Pancreas (tissue), 10 donors: Measurements from ENCODE around the gene CHST11. TPM values are rescaled to one million over a fixed set of nuclear protein-coding genes. Genes with fewer than 3 reads are reported as not detected.

Experiments used
- ATAC-seq, 4 donors: fragments of 200-7000 bp; cut with Tn5 transposase; one replicate each; pipeline versions ENCODE4 v1.8.0 to v1.9.1; 2020; ENCODE audit warnings: mild to moderate bottlenecking in 4 of 4, moderate library complexity in 4 of 4
- DNase-seq, 6 donors: peaks; one replicate each; pipeline ENCODE4 v3.0.0-alpha.2; 2020
- FAIRE-seq: peaks from 2 replicates; lab custom pipeline; 2012; peaks lifted over from hg19 to GRCh38; lab: Jason Lieb, UNC
- H3K27ac ChIP-seq, 4 donors: fragments of 200-600 bp; sonication (generic); 1 replicate in 3 of 4; 2 replicates in 1 of 4; pipeline versions ENCODE4 v1.5.0 to v1.8.0; 2020
- H3K27me3 ChIP-seq, 4 donors: fragments of 200-600 bp; one replicate each; pipeline ENCODE4 v1.8.0; 2021
- H3K36me3 ChIP-seq, 3 donors: fragments of 200-600 bp; sonication (generic) in 1 of 3; one replicate each; pipeline versions ENCODE4 v1.5.0 to v1.8.0; 2020 to 2021
- H3K4me1 ChIP-seq, 3 donors: fragments of 200-600 bp; one replicate each; pipeline ENCODE4 v1.8.0; 2021
- H3K4me3 ChIP-seq, 4 donors: fragments of 200-600 bp; sonication (generic) in 2 of 4; one replicate each; pipeline versions ENCODE4 v1.5.0 to v1.8.0; 2020 to 2021
- H3K9me3 ChIP-seq, 4 donors: fragments of 200-600 bp; one replicate each; pipeline ENCODE4 v1.8.0; 2021
- WGBS, 2 donors: extraction: QIAGEN DNeasy Blood & Tissue Kit; methylation state at CpG; one replicate each; pipeline ENCODE4 v1.1.7; 2013; 5-methylcytosine and 5-hydroxymethylcytosine counted together
- intact Hi-C, 3 donors: fragments of 100-400 bp; cut with DNase I; formaldehyde crosslinking; loops; one replicate each; pipeline versions ENCODE4 v1.11.1 to v1.14.2; 2022
- polyA plus RNA-seq, 2 donors: library from polyadenylated mRNA; stranded (reverse); fragments of 200-250 nt; gene quantifications; one replicate each; pipeline ENCODE4 v1.2.3, GENCODE V29; 2013
- total RNA-seq, 6 donors: library from RNA; stranded (reverse); fragmentation: NEBNext Ultra II Directional in 4 of 6; extraction: Animal tissue kit (Norgen Biotek cat#: 25700) in 4 of 6; gene quantifications; one replicate each; pipeline versions ENCODE4 v1.2.1 to v1.2.4, GENCODE V29; 2021 to 2023
- TF ChIP-seq, protein P1 (sequence below), 4 donors: fragments of 200-600 bp; sonication (generic) in 3 of 4; IDR thresholded peaks; one replicate each; pipeline versions ENCODE4 v1.5.0 to v1.8.0; 2021; ENCODE audit warnings: antibody characterized with exemption in 4 of 4
- donor health status: healthy with polysubstance abuse.
- donor health status: DM: no; HTN: no; CAD: no; lungs with moderate emphysema.
- donor health status: DM: no; HTN: no; CAD: no.
- donor health status: control.
- donor health status: control.
- donor health status: Bipolar disorder and iron deficiency.
- donor health status: DM: yes; HTN: yes; CAD: no.
- donor health status: DM: no; HTN: no; CAD: no.
- donor health status: DM: no; HTN: no; CAD: no.
- donor health status: DM: yes; HTN: yes; CAD: no.

Gene CHST11
- total and polyA plus RNA-seq, 8 donors = 1.1 to 14.8 (median 7.8) TPM

DNA sequence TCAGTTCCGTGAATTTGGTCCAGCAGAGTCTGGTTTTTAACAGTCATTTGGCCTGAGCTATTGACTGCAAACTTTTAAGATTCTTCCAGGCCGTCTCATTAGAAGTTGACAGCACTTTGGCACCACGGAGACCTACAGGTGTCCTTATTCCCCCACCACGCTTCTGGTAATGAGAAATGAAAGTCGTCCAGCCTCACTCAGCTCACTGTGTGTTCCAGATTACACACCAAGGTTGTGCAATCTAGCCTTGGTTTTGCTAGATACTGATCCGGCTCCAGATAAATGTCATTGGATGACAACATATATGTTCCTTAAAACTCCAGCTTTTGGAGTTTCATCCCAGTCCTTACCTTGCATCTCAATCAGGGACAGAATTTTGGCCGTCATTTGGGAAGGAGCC is 210.4 kb downstream of the CHST11 start:
- no peak for FAIRE-seq

DNA sequence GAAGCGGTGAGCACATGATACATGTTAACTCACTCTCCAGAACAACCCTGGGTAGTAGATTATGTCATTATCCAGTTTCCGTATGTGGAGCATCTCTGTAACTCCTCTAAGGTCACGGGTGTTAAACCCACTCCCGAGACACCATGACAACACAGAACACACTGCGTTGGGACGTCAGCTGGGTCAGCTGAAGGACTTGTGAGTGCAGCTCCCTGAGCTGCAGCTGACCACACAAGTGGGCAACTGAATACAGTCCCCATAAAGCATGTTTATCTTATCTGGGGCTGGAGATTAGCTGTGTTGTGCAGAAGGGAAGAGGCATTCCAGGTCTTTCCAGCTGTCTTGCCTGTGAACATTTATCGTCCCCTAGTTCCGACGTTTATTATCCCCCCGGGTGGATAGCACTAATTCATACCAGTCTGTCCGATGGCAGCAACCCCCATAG is 211.5 kb downstream of the CHST11 start:
- FAIRE-seq = no peak
- H3K9me3 ChIP-seq = no peaks in the 10 kb centered on the region
- intact Hi-C loops = no loop called here
- peaks cover 17 to 49% (median 29%) of the 10 kb centered on the region in 3 donors for H3K4me1 ChIP-seq
- ATAC-seq = peak in 2 of 4 donors; percentile 2 to 4
- TF ChIP-seq, protein P1, sequence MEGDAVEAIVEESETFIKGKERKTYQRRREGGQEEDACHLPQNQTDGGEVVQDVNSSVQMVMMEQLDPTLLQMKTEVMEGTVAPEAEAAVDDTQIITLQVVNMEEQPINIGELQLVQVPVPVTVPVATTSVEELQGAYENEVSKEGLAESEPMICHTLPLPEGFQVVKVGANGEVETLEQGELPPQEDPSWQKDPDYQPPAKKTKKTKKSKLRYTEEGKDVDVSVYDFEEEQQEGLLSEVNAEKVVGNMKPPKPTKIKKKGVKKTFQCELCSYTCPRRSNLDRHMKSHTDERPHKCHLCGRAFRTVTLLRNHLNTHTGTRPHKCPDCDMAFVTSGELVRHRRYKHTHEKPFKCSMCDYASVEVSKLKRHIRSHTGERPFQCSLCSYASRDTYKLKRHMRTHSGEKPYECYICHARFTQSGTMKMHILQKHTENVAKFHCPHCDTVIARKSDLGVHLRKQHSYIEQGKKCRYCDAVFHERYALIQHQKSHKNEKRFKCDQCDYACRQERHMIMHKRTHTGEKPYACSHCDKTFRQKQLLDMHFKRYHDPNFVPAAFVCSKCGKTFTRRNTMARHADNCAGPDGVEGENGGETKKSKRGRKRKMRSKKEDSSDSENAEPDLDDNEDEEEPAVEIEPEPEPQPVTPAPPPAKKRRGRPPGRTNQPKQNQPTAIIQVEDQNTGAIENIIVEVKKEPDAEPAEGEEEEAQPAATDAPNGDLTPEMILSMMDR (IDR thresholded peaks at IDR 0.05) = no peak
- H3K27ac ChIP-seq = peak overlapping the region in 1 of 4 donors; percentile 14
- 35 to 38% methylated on average over 11 of the region's 11 CpGs for WGBS, 2 donors
- no peak overlapping the region for H3K4me3 ChIP-seq
- no peak for DNase-seq
- no peaks in the 10 kb centered on the region for H3K36me3 ChIP-seq
- H3K27me3 ChIP-seq = no peaks in the 10 kb centered on the region

More for the DNA sequence above, 210.4 kb downstream of the CHST11 start:
- Histone ChIP-seq H3K27ac (peak overlapping the region in 2 of 4 donors; percentile 43 to 62), H3K4me1 (peaks cover 18 to 54% (median 29%) of the 10 kb centered on the region in 3 donors), H3K4me3 (no peak overlapping the region), H3K9me3 (no peaks in the 10 kb centered on the region), H3K27me3 (no peaks in the 10 kb centered on the region), H3K36me3 (no peaks in the 10 kb centered on the region)
- peak; percentile 64 to 81 (median 72) for ATAC-seq
- intact Hi-C loops = no loop called here
- TF ChIP-seq, protein P1 (IDR thresholded peaks at IDR 0.05) = no peak
- WGBS, 2 donors = 14 to 15% methylated on average over 7 of the region's 7 CpGs
- peak in 3 of 6 donors; percentile 65 to 77 (median 67) for DNase-seq

DNA sequence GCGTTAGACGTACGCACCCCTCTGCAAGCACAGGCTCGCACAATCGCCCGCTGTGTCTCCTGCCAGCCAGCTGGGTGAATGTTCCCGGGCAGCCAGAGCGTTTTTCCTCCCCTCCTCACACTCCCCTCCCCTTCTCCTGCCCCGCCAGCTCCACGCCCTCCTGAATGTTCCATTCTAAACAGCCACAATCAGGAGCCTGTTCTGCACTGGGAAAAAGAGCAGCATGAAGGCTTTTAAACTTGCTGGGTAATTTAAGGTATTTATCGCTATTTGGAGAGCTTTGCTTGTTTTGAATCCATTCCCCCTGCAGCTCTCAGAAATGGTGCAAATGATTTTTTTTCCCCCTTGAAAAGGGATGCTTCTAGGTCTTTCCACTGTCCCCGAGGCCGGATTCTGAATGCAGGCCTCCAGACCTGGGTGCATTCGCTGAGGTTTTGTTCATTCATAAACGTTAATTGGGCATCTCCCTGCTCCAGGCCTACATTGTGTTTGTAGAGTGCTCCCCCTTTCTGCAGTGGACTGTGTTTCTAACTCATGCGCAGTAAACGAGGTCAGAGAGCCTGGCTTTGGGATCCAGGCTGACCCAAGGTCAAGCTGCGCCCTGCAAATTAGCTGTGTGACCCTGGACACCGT is 212.5 kb downstream of the CHST11 start:
- intact Hi-C loops = no loop called here
- TF ChIP-seq, protein P1 (IDR thresholded peaks at IDR 0.05) = no peak
- H3K27ac ChIP-seq = peak overlapping the region in 2 of 4 donors; percentile 14 to 33
- no peak overlapping the region for H3K4me3 ChIP-seq
- H3K9me3 ChIP-seq = no peaks in the 10 kb centered on the region
- peak; percentile 71 to 84 (median 77) for ATAC-seq
- no peaks in the 10 kb centered on the region for H3K36me3 ChIP-seq
- peaks cover 17 to 49% (median 29%) of the 10 kb centered on the region in 3 donors for H3K4me1 ChIP-seq
- FAIRE-seq = no peak
- 22 to 25% methylated on average over 19 of the region's 19 CpGs for WGBS, 2 donors
- H3K27me3 ChIP-seq = no peaks in the 10 kb centered on the region
- peak; percentile 67 to 87 (median 75) for DNase-seq

DNA sequence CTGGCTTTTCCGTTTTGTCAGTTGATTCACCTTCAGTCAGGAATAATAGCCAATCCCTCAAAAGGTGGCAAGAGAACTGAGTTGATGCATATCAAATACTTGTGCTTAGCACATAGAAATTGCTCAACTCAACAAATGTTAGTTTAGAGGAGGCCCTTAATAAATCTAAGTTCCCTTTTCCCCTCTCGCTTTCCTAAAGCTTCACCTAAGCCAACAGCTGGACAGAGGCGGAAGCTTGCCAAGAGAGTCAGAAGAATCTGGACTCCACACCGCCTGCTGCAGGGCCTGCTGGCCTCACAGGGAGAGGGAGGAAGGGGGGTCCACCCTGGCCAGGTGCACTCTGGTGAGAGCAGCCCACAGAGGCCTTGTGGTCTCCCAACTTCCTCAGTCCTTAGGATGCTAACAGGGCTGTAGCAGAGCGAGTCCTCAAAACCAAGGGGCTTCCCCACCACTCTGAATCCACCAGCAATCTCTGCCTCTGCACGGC is 213.1 kb downstream of the CHST11 start:
- no peaks in the 10 kb centered on the region for H3K36me3 ChIP-seq
- peaks cover 17 to 49% (median 29%) of the 10 kb centered on the region in 3 donors for H3K4me1 ChIP-seq
- peak overlapping the region in 2 of 4 donors; percentile 1 to 14 for H3K27ac ChIP-seq
- ATAC-seq = peak in 1 of 4 donors; percentile 3
- TF ChIP-seq, protein P1 (IDR thresholded peaks at IDR 0.05) = no peak
- FAIRE-seq = no peak
- peak in 1 of 6 donors; percentile 44 for DNase-seq
- intact Hi-C loops = no loop called here
- 71 to 76% methylated on average over 5 to 6 of the region's 6 CpGs for WGBS, 2 donors
- H3K4me3 ChIP-seq = no peak overlapping the region
- no peaks in the 10 kb centered on the region for H3K9me3 ChIP-seq
- H3K27me3 ChIP-seq = no peaks in the 10 kb centered on the region
